Epithelial cell of esophagus (primary cell): ENCODE data around the gene SRPK1.
A peak's percentile ranks its signal among the peaks of the same experiment; 100 is the strongest.
"Not testable (repeated sequence)": the region's sequence is repeated elsewhere in the genome, so short reads cannot be mapped to it uniquely, and the experiment has no call there.

Experiments
- DNase-seq: peaks from one replicate; pipeline ENCODE4 v3.0.0; 2010; ENCODE audit warnings: low read depth
- H3K4me3 ChIP-seq: 2 replicates; pipeline ENCODE4 v1.5.1; 2011; ENCODE audit warnings: mild to moderate bottlenecking, low read length, control low read depth
- TF ChIP-seq, protein P1 (sequence below): IDR thresholded peaks from 2 replicates; pipeline ENCODE4 v1.5.1; 2011; ENCODE audit warnings: low read depth, mild to moderate bottlenecking, low read length, control low read depth, inconsistent platforms; ENCODE audit not compliant: insufficient read depth; ENCODE audit errors: missing control alignments

SRPK1 gene

DNA sequence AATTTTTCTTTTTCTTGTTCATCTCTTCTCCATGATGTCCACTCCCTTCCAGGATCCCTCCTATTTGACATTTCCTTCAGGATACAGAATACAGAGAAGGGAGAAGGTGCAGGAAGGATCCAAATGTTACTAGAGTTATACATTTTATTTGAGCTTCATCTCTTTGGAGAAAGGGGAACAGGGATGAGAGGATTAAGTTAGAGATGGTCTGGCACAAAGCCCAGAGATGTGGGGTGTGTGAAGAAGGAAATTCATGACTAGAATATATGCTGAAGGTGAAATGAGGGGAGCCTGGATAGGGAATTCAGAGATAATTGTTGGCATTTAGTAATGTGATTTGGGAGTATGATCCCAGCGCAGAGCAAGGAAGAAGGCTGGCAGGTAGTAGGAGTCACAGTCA lies 22.5 kb upstream of the SRPK1 start:
- no peak for DNase-seq
- no peak overlapping the region for H3K4me3 ChIP-seq
- TF ChIP-seq, protein P1, sequence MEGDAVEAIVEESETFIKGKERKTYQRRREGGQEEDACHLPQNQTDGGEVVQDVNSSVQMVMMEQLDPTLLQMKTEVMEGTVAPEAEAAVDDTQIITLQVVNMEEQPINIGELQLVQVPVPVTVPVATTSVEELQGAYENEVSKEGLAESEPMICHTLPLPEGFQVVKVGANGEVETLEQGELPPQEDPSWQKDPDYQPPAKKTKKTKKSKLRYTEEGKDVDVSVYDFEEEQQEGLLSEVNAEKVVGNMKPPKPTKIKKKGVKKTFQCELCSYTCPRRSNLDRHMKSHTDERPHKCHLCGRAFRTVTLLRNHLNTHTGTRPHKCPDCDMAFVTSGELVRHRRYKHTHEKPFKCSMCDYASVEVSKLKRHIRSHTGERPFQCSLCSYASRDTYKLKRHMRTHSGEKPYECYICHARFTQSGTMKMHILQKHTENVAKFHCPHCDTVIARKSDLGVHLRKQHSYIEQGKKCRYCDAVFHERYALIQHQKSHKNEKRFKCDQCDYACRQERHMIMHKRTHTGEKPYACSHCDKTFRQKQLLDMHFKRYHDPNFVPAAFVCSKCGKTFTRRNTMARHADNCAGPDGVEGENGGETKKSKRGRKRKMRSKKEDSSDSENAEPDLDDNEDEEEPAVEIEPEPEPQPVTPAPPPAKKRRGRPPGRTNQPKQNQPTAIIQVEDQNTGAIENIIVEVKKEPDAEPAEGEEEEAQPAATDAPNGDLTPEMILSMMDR = no peak

DNA sequence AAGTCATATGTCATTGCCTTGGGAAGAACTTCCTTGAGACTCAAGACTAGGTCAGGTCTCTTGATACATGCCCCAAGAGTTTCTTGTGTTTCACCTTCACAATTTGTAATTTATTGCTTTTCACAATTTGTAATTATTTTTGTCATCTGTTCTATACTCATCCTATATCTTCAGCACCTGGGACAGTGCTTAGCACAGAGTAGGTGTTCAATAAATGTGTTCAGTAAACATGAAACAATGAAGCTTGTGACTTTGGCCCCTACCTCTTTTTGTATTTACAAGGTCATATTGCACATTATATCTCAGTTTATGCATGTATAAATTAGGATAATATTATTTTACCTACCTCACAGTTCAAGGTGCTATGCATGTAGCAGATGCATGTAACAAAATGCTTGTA lies 21.5 kb upstream of the SRPK1 start:
- DNase-seq = no peak
- TF ChIP-seq, protein P1 = no peak
- no peak overlapping the region for H3K4me3 ChIP-seq

DNA sequence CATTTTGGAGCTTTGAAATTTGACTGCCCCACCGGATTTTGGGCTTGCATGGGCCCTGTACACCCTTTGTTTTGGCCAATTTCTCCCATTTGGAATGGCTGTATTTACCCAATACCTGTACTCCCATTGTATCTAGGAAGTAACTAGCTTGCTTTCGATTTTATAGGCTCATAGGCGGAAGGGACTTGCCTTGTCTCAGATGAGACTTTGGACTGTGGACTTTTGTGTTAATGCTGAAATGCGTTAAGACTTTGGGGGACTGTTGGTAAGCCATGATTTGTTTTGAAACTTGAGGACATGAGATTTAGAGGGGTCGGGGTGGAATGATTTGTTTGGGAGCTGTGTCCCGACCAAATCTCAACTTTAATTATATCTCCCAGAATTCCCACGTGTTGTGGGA lies 20.3 kb upstream of the SRPK1 start:
- not testable (repeated sequence) for DNase-seq, H3K4me3 ChIP-seq

DNA sequence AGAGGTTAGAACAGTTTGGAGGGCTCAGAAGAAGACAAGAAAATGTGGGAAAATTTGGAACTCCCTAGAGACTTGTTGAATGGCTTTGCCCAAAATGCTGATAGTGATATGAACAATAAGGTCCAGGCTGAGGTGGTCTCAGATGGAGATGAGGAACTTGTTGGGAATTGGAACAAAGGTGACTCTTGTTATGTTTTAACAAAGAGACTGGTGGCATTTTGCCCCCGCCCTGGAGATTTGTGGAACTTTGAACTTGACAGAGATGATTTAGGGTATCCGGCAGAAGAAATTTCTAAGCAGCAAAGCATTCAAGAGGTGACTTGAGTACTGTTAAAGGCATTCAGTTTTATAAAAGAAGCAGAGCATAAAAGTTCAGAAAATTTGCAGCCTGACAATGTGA lies 19.1 kb upstream of the SRPK1 start:
- not testable (repeated sequence) for H3K4me3 ChIP-seq, DNase-seq

DNA sequence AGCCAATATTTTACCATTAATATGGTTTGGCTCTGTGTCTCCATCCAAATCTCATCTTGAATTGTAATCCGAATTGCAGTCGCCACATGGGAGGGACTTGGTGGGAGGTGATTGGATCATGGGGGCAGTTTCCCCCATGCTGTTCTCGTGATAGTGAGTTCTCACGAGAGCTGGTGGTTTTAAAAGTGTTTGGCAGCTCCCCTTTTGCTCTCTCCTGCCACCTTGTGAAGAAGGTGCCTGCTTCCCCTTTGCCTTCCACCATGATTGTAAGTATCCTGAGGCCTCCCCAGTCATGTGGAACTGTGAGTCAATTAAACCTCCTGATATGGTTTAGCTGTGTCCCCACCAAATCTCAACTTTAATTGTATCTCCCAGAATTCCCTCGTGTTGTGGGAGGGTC lies 18.4 kb upstream of the SRPK1 start:
- H3K4me3 ChIP-seq, DNase-seq: not testable (repeated sequence)
- TF ChIP-seq, protein P1 = peak; percentile 3

DNA sequence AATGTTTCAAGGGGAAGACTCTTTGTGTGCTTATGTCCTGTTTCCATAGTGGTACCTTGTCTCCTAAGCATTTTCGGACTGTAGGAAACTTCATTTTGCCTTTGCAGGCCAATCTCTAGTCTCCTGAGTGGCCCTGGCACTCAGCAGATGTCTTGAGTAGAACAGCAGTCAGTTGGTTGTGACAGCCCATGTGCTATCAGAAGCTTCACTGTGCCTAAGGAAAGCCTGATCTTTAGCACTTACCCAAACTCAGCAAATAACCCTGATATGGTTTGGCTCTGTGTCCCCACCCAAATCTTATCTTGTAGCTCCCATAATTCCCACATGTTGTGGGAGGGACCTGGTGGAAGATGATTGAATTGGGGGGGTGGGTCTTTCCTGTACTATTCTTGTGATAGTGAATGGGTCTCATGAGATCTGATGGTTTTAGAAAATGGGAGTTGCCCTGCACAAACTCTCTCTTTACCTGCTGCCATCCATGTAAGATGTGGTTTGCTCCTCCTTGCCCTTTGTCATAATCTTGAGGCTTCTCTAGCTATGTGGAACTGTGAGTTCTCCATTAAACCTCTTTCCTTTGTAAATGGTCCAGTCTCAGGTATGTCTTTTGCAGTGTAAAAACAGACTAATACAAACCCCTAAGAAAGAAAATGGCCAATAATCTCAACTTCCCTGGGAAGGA lies 15.9 kb upstream of the SRPK1 start:
- no peak overlapping the region for H3K4me3 ChIP-seq
- DNase-seq = no peak
- TF ChIP-seq, protein P1 = no peak

DNA sequence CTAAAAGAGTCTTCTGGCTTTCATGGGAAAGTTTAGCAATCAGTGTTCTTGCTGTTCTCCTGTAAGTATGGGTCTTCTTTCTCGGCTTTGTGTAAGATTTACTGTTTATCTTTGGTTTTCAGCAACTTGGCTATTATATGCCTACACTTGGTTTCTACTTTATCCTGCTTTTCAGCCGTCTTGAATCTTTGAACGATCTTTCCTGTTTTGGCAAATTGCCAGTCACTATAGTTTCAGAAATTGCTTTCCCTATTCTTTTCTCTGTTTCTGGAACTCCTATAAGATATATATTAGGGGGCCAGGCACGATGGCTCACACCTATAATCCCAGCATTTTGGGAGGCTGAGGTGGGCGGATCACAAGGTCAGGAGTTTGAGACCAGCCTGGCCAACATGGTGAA lies 14.6 kb upstream of the SRPK1 start:
- H3K4me3 ChIP-seq = no peak overlapping the region
- TF ChIP-seq, protein P1 = no peak
- no peak for DNase-seq

DNA sequence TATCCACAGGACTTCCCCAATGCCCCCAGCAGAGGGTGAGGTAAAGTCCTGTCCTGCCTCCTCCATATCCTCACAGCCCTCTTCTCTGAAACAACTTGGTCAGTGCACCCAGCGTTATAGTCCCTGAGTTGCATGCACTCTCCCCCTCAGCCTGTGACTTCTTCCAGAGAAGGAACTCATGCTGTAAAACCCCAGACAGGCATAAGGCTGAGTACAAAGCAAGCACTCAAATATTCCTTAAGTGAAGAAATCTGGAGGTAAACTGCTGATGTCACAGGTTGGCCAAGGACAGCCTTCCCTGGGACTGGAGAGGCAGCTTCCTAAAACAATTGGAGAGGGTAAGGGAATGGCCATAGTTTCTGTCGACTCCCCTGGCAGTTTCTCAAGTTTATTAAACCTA lies 12.9 kb upstream of the SRPK1 start:
- TF ChIP-seq, protein P1 = no peak
- H3K4me3 ChIP-seq = no peak overlapping the region
- no peak for DNase-seq

DNA sequence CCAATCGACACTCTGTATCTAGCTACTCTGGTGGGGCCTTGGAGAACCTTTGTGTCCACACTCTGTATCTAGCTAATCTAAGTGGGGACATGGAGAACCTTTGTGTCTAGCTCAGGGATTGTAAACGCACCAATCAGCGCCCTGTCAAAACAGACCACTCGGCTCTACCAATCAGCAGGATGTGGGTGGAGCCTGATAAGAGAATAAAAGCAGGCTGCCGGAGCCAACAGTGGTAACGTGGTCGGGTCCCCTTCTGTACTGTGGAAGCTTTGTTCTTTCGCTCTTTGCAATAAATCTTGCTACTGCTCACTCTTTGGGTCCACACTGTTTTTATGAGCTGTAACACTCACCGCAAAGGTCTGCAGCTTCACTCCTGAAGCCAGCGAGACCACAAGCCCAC lies 11.0 kb upstream of the SRPK1 start:
- not testable (repeated sequence) for DNase-seq, H3K4me3 ChIP-seq
